Thyroid gland (tissue), 4 donors: ENCODE measurements around the gene HOXA5. TPM values are rescaled to one million over a fixed set of nuclear protein-coding genes. Genes with fewer than 3 reads are reported as not detected.

Source experiments
- DNase-seq, 2 donors: peaks; one replicate each; pipeline ENCODE4 v3.0.0-alpha.2; 2019
- H3K27ac ChIP-seq, 3 donors: fragments of 200-600 bp; sonication (generic); 1 replicate in 2 of 3; 2 replicates in 1 of 3; pipeline ENCODE4 v1.5.1; 2016 to 2019; ENCODE audit warnings: mild to moderate bottlenecking in 1 of 3, moderate library complexity in 1 of 3
- H3K27me3 ChIP-seq: fragments of 200-600 bp; sonication (generic); one replicate; pipeline ENCODE4 v1.5.1; 2019
- H3K36me3 ChIP-seq, 2 donors: fragments of 200-600 bp; sonication (generic); one replicate each; pipeline ENCODE4 v1.5.1; 2016 to 2019
- H3K4me1 ChIP-seq, 2 donors: fragments of 200-600 bp; sonication (generic); one replicate each; pipeline ENCODE4 v1.5.1; 2017 to 2019
- H3K4me3 ChIP-seq, 3 donors: fragments of 200-600 bp; sonication (generic); replicated peaks in 1 of 3; 1 replicate in 2 of 3; 2 replicates in 1 of 3; pipeline ENCODE4 v1.5.1; 2016; ENCODE audit warnings: mild to moderate bottlenecking in 1 of 3
- H3K9me3 ChIP-seq: fragments of 200-600 bp; sonication (generic); one replicate; pipeline ENCODE4 v1.5.1; 2017
- CTCF ChIP-seq, 6 experiments: fragments of 200-600 bp in 3 of 6; fragments of 450-650 bp in 3 of 6; sonication (generic) in 3 of 6; IDR thresholded peaks; one replicate each; pipeline ENCODE4 v1.5.1; 2016 to 2019; ENCODE audit warnings: antibody characterized with exemption in 6 of 6, mild to moderate bottlenecking in 2 of 6, inconsistent platforms in 1 of 6, moderate library complexity in 1 of 6
- POLR2A ChIP-seq, 2 donors: fragments of 450-650 bp; IDR thresholded peaks; one replicate each; pipeline ENCODE4 v1.6.1; 2017; ENCODE audit warnings: antibody characterized with exemption in 2 of 2, mild to moderate bottlenecking in 2 of 2, moderate library complexity in 1 of 2
- WGBS, 2 donors: methylation state at CpG; one replicate each; pipeline ENCODE4 v1.1.5; 2017; 5-methylcytosine and 5-hydroxymethylcytosine counted together
- intact Hi-C: fragments of 100-400 bp; cut with DNase I; formaldehyde crosslinking; loops from one replicate; pipeline ENCODE4 v1.15.1; 2023
- total RNA-seq, 4 donors: library from RNA; depleted of rRNA; stranded (reverse); fragments of >200 nt; gene quantifications; one replicate each; pipeline ENCODE4 v1.2.3, GENCODE V29; 2016

Gene HOXA5
- total RNA-seq, 4 donors from 2014 or later: 2.0 to 4.4 (median 3.3) TPM

GRCh38 chr7:27139334-27140125, 4.0 kb downstream of the HOXA5 start:
- no peak for TF ChIP-seq POLR2A (IDR thresholded peaks at IDR 0.05)
- no peak for TF ChIP-seq CTCF (IDR thresholded peaks at IDR 0.05)
- H3K4me3 ChIP-seq: no peak overlapping the region
- H3K4me1 ChIP-seq: peaks cover 11 to 16% of the 10 kb centered on the region in 2 donors
- no peak overlapping the region for H3K27ac ChIP-seq
- H3K9me3 ChIP-seq: no peaks in the 10 kb centered on the region
- peaks cover 74% of the 10 kb centered on the region for H3K27me3 ChIP-seq
- no peak for DNase-seq
- no peaks in the 10 kb centered on the region for H3K36me3 ChIP-seq
- whole genome bisulfite sequencing, 2 donors: 34 to 36% methylated on average over 45 to 51 of the region's 53 CpGs
- intact Hi-C loops: no loop called here

GRCh38 chr7:27138985-27139333, 4.5 kb downstream of the HOXA5 start:
- Histone ChIP-seq H3K9me3 (no peaks in the 10 kb centered on the region), H3K27me3 (peaks cover 68% of the 10 kb centered on the region), H3K27ac (no peak overlapping the region), H3K36me3 (no peaks in the 10 kb centered on the region), H3K4me1 (peaks cover 11 to 15% of the 10 kb centered on the region in 2 donors), H3K4me3 (no peak overlapping the region)
- no peak for DNase-seq
- no peak for TF ChIP-seq CTCF (IDR thresholded peaks at IDR 0.05)
- TF ChIP-seq POLR2A (IDR thresholded peaks at IDR 0.05): no peak
- intact Hi-C loops: no loop called here
- WGBS, 2 donors: 27 to 31% methylated on average over 11 of the region's 11 CpGs

- H3K36me3 ChIP-seq: no peaks in the 10 kb centered on the region
- H3K27me3 ChIP-seq: peaks cover 69% of the 10 kb centered on the region
- no peak overlapping the region for H3K4me3 ChIP-seq
- no peak for TF ChIP-seq CTCF (IDR thresholded peaks at IDR 0.05)
- TF ChIP-seq POLR2A (IDR thresholded peaks at IDR 0.05): no peak
- no peak for DNase-seq
- no peak overlapping the region for H3K27ac ChIP-seq
- intact Hi-C loops: no loop called here
- peaks cover 11% of the 10 kb centered on the region in 2 donors for H3K4me1 ChIP-seq
- WGBS, 2 donors: 50 to 58% methylated on average over 1 of the region's 1 CpG
- H3K9me3 ChIP-seq: no peaks in the 10 kb centered on the region
Measured at GRCh38 chr7:27138472-27138871, 5.0 kb downstream of the HOXA5 start.

GRCh38 chr7:27137640-27138315, 5.7 kb downstream of the HOXA5 start:
- Histone ChIP-seq H3K9me3 (no peaks in the 10 kb centered on the region), H3K27ac (no peak overlapping the region), H3K4me1 (peaks cover 7 to 11% of the 10 kb centered on the region in 2 donors), H3K4me3 (no peak overlapping the region), H3K36me3 (no peaks in the 10 kb centered on the region), H3K27me3 (peaks cover 66% of the 10 kb centered on the region)
- intact Hi-C loops: no loop called here
- 44 to 50% methylated on average over 2 of the region's 2 CpGs for WGBS, 2 donors
- no peak for DNase-seq
- TF ChIP-seq POLR2A (IDR thresholded peaks at IDR 0.05) (no peak), CTCF (IDR thresholded peaks at IDR 0.05) (no peak)

GRCh38 chr7:27134392-27134791, 9.1 kb downstream of the HOXA5 start:
- Histone ChIP-seq H3K4me1 (peaks cover under 1 to 7% of the 10 kb centered on the region in 2 donors), H3K9me3 (no peaks in the 10 kb centered on the region), H3K4me3 (no peak overlapping the region), H3K27ac (no peak overlapping the region), H3K36me3 (no peaks in the 10 kb centered on the region), H3K27me3 (peaks cover 46% of the 10 kb centered on the region)
- 17 to 23% methylated on average over 2 of the region's 2 CpGs for WGBS, 2 donors
- DNase-seq: no peak
- intact Hi-C loops: no loop called here
- TF ChIP-seq CTCF (IDR thresholded peaks at IDR 0.05) (no peak), POLR2A (IDR thresholded peaks at IDR 0.05) (no peak)
